Stimulated activated naive CD8-positive, alpha-beta T cell treated with anti-CD3 and anti-CD28 coated beads, Interleukin-15, Interleukin-2, amounts not matched to agents 100 ng/mL and 50 ng/mL, for 24 hours (primary cell): ENCODE measurements around the gene RERGL.
"Not testable (repeated sequence)": the region's sequence is repeated elsewhere in the genome, so short reads cannot be mapped to it uniquely, and the experiment has no call there.

ENCODE experiments used
- H3K27ac Mint-ChIP-seq: one replicate; pipeline ENCODE4 v1.8.0; 2021; ENCODE audit warnings: mild to moderate bottlenecking, mixed read lengths
- H3K27me3 Mint-ChIP-seq: one replicate; pipeline ENCODE4 v1.8.0; 2021; ENCODE audit warnings: mixed read lengths
- H3K36me3 Mint-ChIP-seq: one replicate; pipeline ENCODE4 v1.8.0; 2021; ENCODE audit warnings: low read depth, mixed read lengths
- H3K4me1 Mint-ChIP-seq: one replicate; pipeline ENCODE4 v1.8.0; 2021; ENCODE audit warnings: low read depth, mixed read lengths
- H3K4me3 Mint-ChIP-seq: one replicate; pipeline ENCODE4 v1.8.0; 2021; ENCODE audit warnings: mild to moderate bottlenecking, mixed read lengths
- H3K9me3 Mint-ChIP-seq: one replicate; pipeline ENCODE4 v1.8.0; 2021; ENCODE audit warnings: mixed read lengths

The RERGL gene

DNA sequence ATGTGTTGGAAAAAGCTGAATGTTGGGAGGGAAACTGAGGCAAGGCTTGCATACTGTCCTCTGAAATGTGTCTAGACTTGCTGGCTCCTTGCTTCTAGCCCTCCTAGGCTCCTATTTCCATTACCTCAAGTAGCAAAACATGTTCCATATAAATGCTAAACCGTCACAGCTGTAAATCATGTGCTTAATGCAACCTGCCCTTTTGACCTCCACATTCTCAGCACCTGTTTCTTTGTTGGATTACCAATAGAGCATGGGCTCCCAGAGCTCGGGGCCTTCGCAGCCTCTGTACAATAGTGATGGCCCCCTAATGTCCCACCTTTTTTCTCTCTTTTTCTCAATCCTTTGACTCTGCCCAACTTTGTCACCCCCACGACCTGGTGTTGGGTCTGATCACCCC lies 23.3 kb downstream of the RERGL start:
- Mint-ChIP-seq H3K27ac (no peak overlapping the region), H3K9me3 (peaks cover 17% of the 10 kb centered on the region), H3K4me3 (no peak overlapping the region), H3K36me3 (no peaks in the 10 kb centered on the region), H3K27me3 (no peaks in the 10 kb centered on the region), H3K4me1 (no peaks in the 10 kb centered on the region)

DNA sequence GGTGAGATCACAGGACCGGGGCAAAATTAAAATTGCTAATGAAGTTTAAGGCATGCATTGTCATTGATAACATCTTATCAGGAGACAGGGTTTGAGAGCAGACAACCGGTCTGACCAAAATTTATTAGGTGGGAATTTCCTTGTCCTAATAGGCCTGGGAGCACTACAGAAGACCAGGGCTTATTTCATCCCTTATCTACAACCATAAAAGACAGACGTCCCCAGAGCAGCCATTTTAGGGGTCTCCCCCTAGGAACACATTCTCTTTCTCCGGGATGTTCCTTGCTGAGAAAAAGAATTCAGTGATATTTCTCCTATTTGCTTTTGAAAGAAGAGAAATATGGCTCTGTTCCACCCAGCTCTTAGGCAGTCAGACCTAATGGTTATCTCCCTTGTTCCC lies 27.1 kb downstream of the RERGL start:
- H3K27me3 Mint-ChIP-seq, H3K4me1 Mint-ChIP-seq, H3K27ac Mint-ChIP-seq, H3K4me3 Mint-ChIP-seq, H3K36me3 Mint-ChIP-seq: not testable (repeated sequence)
- H3K9me3 Mint-ChIP-seq = peaks cover 28% of the 10 kb centered on the region

DNA sequence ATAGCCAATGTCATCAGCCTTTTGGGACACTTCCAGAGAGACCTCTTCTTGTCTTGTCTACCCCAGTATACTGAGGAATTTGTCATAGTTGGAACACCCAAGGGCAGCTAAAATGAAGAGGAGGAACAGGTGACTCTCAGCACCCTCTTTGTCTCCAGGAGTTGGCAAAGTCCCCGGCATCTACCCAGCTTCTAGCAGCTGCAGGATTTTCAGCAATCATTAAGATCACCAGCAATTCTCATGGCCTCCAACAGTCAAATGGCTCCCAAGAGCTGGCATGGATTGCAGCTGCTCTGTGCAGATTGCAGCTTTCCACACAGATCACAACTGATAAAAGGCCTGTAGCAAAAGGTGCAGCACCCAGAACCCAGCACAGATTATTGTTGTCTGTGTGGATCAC lies 32.9 kb downstream of the RERGL start:
- no peaks in the 10 kb centered on the region for H3K36me3 Mint-ChIP-seq
- no peak overlapping the region for H3K27ac Mint-ChIP-seq
- H3K4me1 Mint-ChIP-seq = no peaks in the 10 kb centered on the region
- no peak overlapping the region for H3K4me3 Mint-ChIP-seq
- H3K27me3 Mint-ChIP-seq = no peaks in the 10 kb centered on the region
- peaks cover 22% of the 10 kb centered on the region for H3K9me3 Mint-ChIP-seq

DNA sequence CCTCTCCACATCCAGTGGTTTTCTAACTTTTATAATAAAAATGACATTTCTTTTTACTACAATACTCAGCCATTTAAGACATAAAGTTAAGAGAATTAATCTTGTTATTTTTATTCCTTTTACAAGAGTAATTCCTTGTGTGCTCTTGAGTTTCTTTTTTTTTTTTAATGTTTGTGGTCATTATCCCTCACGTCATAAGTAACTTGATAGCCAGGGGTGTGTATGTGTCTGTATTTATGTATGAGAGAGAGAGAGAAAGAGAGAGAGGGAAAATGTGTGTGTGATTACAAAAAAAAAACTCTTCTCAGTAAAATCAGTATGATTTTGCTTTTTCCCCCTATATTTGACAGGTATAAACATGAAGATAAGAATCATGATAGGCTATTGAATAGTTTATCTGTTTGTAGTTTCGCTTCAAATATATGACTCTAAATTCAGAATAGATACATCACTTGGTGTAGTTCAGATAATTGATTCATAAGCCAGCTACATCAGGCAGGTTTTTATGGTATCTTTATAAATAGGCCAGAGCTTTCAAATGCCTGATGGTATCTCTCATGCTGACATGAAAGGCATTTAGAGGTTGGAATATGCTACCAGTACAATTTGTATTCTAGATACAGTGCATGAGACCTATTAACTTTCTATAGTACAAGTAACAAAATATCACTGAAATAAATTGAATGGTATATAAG lies 34.9 kb downstream of the RERGL start:
- H3K36me3 Mint-ChIP-seq = no peaks in the 10 kb centered on the region
- no peak overlapping the region for H3K4me3 Mint-ChIP-seq
- peaks cover 27% of the 10 kb centered on the region for H3K9me3 Mint-ChIP-seq
- H3K27ac Mint-ChIP-seq = no peak overlapping the region
- H3K4me1 Mint-ChIP-seq = no peaks in the 10 kb centered on the region
- H3K27me3 Mint-ChIP-seq = no peaks in the 10 kb centered on the region

DNA sequence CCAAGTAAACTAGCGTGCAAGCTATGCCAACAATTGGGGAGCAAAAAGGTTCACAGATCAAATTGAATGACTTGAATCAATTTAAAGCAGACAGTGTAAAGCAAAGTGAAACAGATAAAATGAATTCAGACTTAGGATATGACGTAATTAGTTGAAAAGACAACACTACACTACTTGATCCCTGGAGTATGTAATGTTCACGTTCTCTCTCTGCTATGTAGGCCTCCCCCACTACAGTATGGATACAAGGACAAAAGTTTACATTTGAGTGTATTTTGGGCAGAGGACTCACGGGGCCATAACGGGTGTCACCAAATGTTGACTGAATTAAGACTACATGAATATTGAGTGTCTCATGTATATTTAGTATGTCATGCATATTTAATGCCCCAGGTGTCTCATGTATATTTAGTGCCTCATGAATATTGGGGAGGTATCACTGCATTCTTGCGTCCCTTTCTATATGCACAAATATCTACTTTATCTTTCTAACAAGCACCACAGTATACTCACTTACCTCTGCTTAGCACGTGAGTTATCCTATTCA lies 44.5 kb downstream of the RERGL start:
- Mint-ChIP-seq H3K9me3 (peaks cover 4% of the 10 kb centered on the region), H3K4me1 (no peaks in the 10 kb centered on the region), H3K27me3 (no peaks in the 10 kb centered on the region), H3K27ac (no peak overlapping the region), H3K36me3 (no peaks in the 10 kb centered on the region), H3K4me3 (no peak overlapping the region)

DNA sequence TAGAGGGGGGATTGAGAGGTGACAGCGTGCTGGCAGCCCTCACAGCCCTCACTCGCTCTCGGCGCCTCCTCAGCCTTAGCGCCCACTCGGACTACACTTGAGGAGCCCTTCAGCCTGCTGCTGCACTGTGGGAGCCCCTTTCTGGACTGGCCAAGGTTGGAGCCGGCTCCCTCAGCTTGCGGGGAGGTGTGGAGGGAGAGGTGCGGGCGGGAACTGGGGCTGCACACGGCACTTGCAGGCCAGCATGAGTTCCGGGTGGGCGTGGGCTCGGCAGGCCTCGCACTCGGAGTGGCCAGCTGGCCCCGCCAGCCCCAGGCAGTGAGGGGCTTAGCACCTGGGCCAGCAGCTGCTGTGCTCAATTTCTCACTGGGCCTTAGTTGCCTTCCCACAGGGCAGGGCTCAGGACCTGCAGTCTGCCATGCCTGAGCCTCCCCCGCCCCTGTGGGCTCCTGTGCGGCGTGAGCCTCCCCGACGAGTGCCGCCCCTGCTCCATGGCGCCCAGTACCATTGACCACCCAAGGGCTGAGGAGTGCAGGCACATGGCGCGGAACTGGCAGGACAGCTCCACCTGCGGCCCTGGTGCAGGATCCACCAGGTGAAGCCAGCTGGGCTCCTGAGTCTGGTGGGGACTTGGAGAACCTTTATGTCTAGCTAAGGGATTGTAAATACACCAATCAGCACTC lies 49.8 kb downstream of the RERGL start:
- not testable (repeated sequence) for H3K27ac Mint-ChIP-seq, H3K9me3 Mint-ChIP-seq, H3K4me1 Mint-ChIP-seq, H3K27me3 Mint-ChIP-seq, H3K36me3 Mint-ChIP-seq, H3K4me3 Mint-ChIP-seq
